Measurements from ENCODE around the gene XYLT1.
"Not testable (repeated sequence)": the region's sequence is repeated elsewhere in the genome, so short reads cannot be mapped to it uniquely, and the experiment has no call there.

Gene XYLT1

GRCh38 chr16:17338244-17338643 lies 132.5 kb downstream of the XYLT1 start:
- DNase-seq (ENCODE audit: low read depth in 2 of 2): no peak

DNA sequence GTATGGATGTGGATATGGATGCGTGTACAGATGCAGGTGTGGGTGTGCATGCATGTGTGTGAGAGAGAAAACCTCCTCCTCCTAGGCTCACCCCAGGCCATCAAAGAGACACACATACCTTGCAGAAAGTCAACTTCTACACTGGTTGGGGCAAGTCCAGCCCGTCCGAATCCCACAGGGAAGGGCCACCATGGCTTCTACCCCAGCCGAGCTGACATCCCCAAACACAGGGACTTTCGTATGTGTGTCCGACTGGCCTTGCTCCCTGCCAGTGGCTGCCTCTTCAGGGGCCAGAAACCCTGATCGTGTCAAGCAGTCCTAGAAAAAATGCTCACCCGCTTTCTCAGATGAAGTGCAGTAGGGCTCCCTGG lies 134.2 kb downstream of the XYLT1 start:
- no peak for DNase-seq (ENCODE audit: low read depth in 2 of 2)

DNA sequence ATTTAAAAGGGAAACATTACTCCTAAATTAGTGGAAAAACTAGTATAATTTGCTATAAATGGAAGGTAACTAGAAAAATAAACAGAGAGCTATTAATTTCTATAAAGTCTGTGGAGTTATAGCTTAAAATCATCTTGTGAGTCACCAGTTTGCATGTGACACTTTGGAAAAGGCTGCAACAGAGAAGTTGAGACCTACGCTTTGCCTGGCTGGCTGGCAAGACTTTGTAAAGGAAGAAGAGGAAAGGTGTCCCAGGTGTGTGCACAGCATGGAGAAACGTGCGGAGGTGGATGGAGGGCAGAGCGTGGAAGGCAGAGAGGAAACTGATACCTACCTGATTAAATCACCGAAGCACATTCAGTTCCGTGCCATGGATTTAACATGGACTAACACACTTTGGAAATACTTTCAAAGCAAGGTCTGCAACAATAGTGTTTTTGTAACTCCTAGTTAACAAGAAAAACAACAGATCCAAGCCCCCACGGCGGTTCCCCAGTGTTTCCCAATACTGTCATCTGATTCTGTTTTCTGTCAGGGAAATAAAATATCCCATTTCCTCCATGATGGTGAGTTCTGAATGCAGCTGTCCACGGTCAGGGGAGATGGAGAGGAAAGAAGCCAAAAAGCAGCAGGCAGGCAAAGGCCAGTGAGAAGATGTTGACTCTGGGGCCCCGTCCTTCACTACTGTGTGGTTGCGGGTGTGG lies 134.8 kb downstream of the XYLT1 start:
- no peak for DNase-seq (ENCODE audit: low read depth in 2 of 2)

DNA sequence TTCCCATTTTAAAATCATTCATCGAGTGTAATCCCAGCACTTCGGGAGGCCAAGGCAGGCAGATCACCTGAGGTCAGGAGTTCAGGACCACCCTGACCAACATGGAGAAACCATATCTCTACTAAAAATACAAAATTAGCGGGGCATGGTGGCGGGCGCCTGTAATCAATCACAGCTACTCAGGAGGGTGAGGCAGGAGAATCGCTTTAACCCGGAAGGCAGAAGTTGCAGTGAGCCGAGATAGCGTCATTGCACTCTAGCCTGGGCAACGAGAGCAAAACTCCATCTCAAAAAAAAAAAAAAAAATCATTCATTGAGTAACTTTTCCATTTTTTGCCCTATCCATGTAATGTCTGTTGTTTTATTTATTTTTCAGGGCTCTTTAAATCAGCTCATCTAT lies 135.4 kb downstream of the XYLT1 start:
- DNase-seq (ENCODE audit: low read depth in 2 of 2): not testable (repeated sequence)

GRCh38 chr16:17334096-17334495 lies 136.7 kb downstream of the XYLT1 start:
- DNase-seq (ENCODE audit: low read depth in 2 of 2): no peak

GRCh38 chr16:17333229-17333628 lies 137.5 kb downstream of the XYLT1 start:
- no peak for DNase-seq (ENCODE audit: low read depth in 2 of 2)

GRCh38 chr16:17331991-17332390 lies 138.8 kb downstream of the XYLT1 start:
- DNase-seq (ENCODE audit: low read depth in 2 of 2): no peak

GRCh38 chr16:17331071-17331607 lies 139.6 kb downstream of the XYLT1 start:
- DNase-seq (ENCODE audit: low read depth in 2 of 2): no peak

GRCh38 chr16:17330044-17330443 lies 140.7 kb downstream of the XYLT1 start:
- no peak for DNase-seq (ENCODE audit: low read depth in 2 of 2)

DNA sequence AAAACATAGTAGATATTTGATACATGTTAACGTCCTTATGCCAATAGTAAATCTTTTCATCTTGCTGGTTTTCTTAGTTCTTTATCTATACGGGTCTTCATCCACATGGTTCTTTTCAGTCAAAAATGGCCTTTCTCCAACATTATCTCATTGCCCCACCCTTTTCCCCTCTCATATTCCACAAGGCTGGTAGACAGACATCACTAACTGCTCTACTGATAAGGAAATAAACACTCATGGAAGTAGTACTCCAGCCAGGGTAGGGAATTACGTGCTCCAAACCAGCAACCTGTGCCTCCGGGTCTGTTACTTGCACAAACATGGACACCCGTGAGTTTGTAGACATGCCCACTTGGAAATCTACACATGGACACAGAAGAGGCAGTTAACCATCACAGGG lies 141.4 kb downstream of the XYLT1 start:
- DNase-seq (ENCODE audit: low read depth in 2 of 2): no peak

- no peak for DNase-seq (ENCODE audit: low read depth in 2 of 2)
These were observed 141.8 kb downstream of the XYLT1 start for GRCh38 chr16:17328932-17329331.

GRCh38 chr16:17327664-17328335 lies 143.0 kb downstream of the XYLT1 start:
- no peak for DNase-seq (ENCODE audit: low read depth in 2 of 2)

DNA sequence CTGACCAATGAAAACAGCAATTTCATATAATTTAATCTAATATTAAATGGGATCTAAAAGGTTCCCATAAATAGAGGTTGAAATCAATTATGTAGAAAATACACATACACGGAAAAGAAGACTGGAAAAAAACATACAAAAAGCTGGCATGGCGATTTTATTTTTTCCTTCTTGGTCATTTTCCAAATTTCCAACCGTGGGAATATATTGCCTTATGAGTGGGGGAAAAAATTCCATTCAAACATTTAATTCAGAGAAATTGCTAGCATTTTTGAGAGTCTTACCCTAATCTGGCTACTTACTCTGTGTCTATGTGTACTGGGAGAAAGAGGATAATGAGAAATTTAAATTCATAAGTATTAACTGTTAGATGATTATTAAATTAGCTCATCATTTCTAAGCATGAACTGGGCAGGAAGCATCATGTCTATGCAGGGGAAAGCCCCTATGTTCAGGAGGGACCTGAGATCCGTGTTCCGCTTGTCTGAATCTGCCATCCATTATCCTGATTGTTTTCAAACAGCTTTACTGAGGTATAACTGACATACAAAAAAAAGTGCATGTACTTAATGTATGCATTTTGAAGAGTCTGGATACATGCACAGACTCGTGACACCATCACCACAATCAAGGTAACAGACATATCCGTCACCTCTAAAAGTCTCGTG lies 145.2 kb downstream of the XYLT1 start:
- no peak for DNase-seq (ENCODE audit: low read depth in 2 of 2)

DNA sequence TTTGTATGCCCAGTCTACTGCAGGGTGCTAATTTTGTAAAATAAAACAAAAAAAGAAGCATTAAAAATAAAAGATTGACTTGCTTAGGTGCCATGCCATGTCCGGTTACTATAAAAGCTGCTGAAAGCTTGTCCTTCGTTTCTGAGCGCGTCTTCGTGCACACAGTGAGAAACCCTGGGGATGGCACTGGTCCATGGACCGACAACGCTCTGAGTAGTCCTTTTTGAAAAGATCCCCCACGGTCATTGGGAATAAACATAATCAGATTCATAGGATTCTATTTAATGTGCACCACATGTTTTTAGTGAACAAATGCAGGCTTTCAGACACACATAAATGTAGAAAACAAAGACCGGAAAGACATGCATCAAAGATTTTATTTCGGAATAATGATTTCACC lies 146.3 kb downstream of the XYLT1 start:
- no peak for DNase-seq (ENCODE audit: low read depth in 2 of 2)

DNA sequence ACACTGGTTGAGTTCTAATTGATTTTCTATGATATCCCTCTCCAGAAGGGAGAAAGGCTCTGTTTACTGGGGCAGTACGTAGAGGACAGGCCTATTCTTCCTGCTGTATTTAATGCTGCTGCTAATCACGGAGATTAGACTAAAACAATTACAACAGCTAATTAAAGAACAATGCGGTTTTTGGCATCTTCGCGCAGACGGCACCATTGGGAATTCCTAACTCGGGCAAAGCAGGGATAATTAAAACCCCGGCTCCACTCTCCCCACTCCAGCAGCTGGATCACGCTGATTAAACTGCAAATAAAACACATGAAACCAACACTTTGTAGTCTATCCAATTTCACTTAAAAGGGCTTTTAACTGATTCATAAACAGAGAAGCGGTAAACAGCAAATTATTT lies 147.6 kb downstream of the XYLT1 start:
- DNase-seq (ENCODE audit: low read depth in 2 of 2): no peak

DNA sequence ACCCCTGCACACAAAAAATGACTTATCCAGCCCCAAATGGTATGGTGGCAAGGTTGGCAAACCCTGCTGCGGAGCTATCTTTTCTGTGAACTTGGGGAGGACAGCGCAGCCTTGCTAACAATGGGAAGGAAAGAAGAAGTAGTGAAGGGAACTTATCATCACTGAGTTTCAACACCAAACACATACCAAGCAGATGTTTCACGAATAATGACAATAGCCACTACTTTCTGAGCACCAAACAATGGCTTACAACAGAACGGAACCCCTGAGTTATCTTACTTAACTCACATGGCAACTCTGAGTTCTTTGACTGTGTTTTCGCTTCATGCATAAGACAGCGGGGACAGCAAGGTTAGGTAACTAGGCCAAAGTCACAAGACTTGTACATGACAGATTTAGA lies 148.9 kb downstream of the XYLT1 start:
- DNase-seq (ENCODE audit: low read depth in 2 of 2): no peak

GRCh38 chr16:17320009-17320408 lies 150.8 kb downstream of the XYLT1 start:
- DNase-seq (ENCODE audit: low read depth in 2 of 2): no peak

- no peak for DNase-seq (ENCODE audit: low read depth in 2 of 2)
These were observed 152.5 kb downstream of the XYLT1 start for GRCh38 chr16:17318238-17318637.

GRCh38 chr16:17316005-17316404 lies 154.8 kb downstream of the XYLT1 start:
- DNase-seq (ENCODE audit: low read depth in 2 of 2): no peak

DNA sequence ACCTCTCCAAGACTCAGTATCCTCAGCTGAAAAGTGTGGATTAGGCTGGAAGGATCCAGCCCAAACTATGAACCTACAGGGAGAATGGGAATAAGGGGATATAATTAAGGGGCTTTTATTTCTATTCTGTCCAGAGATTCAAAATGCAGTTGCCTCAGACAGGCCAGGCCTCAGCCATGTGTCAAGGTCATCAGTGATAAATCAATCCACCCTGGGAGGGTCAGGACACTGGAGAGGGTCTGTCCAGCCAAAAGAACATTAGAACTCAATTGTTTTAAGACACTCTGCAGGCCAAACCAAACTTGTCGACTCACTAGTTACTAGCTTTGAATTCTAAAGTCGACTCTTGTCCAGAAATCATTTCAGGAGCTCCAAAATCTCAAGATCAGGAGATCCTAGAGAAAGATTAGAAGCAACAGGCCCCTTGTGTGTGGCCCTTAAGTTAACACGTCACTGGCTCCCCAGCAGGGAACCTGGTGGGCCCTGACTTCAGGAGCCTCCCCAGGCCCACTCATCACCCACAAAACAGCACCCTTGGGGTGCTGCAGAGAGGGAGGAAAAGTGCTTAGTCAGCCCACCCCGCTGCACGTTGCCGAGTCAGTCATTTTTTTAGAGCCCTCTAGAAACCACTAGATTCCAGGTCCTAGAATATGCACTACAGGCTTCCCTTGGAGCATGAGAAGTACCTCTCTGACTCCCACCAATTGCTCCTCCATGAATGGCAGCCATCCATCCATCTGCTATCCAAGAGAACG lies 156.8 kb downstream of the XYLT1 start:
- DNase-seq (ENCODE audit: low read depth in 2 of 2): no peak

- no peak for DNase-seq (ENCODE audit: low read depth in 2 of 2)
These were observed 157.6 kb downstream of the XYLT1 start for GRCh38 chr16:17313085-17313611.

Measured in stimulated activated CD4-positive, alpha-beta T cell treated with anti-CD3 and anti-CD28 coated beads, Interleukin-1b, Interleukin-23, amount 100 ng/mL, for 4 hours (primary cell).